GM19372 (cell line): ENCODE results near the gene LAMB2.

Experiments used
- ATAC-seq: cut with Tn5 transposase; IDR thresholded peaks from one replicate; pipeline ENCODE4 v1.9.1; 2021; ENCODE audit warnings: mild to moderate bottlenecking, low read depth, moderate library complexity; ENCODE audit not compliant: unreplicated experiment

Gene LAMB2

DNA sequence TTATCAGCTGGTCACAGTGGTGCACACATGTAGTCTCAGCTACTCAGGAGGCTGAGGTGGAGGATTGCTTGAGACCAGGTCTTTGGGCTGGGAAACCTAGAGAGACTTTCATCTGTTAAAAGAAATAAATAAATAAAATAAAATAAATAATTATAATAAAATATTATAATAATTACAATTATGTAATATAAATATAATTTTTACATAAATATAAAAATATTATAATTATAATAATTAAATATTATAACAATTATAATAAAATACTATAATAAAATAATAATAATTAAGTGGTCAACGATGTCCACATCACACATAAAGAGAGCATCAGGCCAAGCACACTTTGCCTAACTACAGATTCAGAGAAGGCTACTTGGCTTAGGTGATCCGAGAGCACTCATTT is 53.6 kb downstream of the LAMB2 start:
- ATAC-seq: no peak

GRCh38 chr3:49076646-49077045 is 56.2 kb downstream of the LAMB2 start:
- ATAC-seq: no peak

DNA sequence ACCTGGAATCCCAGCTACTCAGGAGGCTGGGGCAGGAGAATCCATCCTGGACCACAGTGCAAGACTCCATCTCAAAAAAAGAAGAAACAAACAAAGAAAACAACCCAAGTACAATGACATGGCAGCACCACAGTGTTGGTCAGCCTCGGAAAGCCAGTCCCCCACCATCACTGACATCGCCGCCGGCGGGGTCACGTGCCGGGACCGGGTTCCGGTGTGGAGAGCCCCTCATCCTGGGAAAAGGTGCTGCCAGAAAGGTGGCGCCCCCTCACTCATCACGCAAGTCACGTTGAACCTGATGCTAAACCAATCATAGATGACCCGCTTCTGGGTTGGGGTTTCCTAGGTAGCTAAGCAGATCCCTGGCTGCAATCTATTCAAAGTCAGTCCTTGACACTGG is 56.7 kb downstream of the LAMB2 start:
- no peak for ATAC-seq
